HepG2 (cell line): ENCODE measurements around the gene MED13L. TPM values are rescaled to one million over a fixed set of nuclear protein-coding genes. Genes with fewer than 3 reads are reported as not detected.

ENCODE experiments used
- ATAC-seq: fragments of 200-7000 bp; cut with Tn5 transposase; 3 replicates; pipeline ENCODE4 v1.9.1; 2020; ENCODE audit warnings: mild to moderate bottlenecking, moderate library complexity
- BruUV-seq: library from RNA; stranded (reverse); fragments of 400-500 nt; replicated peaks from 2 replicates; lab custom pipeline; 2021; lab: Mats Ljungman, UMichigan
- CTCF ChIA-PET: fragments of 300-600 bp; formaldehyde crosslinking; extraction: SDS; loops from one replicate; lab custom pipeline; 2021; ENCODE audit warnings: low total read pairs, inconsistent platforms, low intra/inter-chr PET ratio; lab: Yijun Ruan, JAX
- POLR2A ChIA-PET: fragments of 350-600 bp; sonication (Branson Sonifier 250); formaldehyde crosslinking; loops from one replicate; lab custom pipeline; 2020; ENCODE audit warnings: antibody characterized with exemption, inconsistent platforms; lab: Yijun Ruan, JAX
- DNase-seq: peaks from one replicate; pipeline ENCODE4 v3.0.0-alpha.2; 2015; ENCODE audit warnings: low spot score
- FAIRE-seq: peaks from 3 replicates; lab custom pipeline; 2011; peaks lifted over from hg19 to GRCh38; lab: Jason Lieb, UNC
- H2AFZ ChIP-seq: one replicate; pipeline ENCODE4 v1.6.1; 2011; ENCODE audit warnings: low read length, inconsistent platforms
- H3K27ac ChIP-seq: fragments of 300-600 bp; 3 replicates; pipeline ENCODE4 v1.8.0; 2011; ENCODE audit warnings: mixed run types, mild to moderate bottlenecking, mixed read lengths, low read length, inconsistent platforms; ENCODE audit not compliant: insufficient read depth; ENCODE audit errors: extremely low read length
- H3K27me3 ChIP-seq, 2 experiments: fragments of 200-600 bp in 1 of 2; 2 replicates in 1 of 2; 3 replicates in 1 of 2; pipeline versions ENCODE4 v1.6.0 to v1.8.0; 2011; ENCODE audit warnings: low read length in 2 of 2, mild to moderate bottlenecking in 2 of 2, moderate library complexity in 2 of 2, inconsistent platforms in 1 of 2; ENCODE audit not compliant: insufficient read depth in 2 of 2, control insufficient read depth in 1 of 2
- H3K36me3 ChIP-seq, 2 experiments: fragments of 200-600 bp in 1 of 2; replicated peaks in 1 of 2; 2 replicates in 1 of 2; 3 replicates in 1 of 2; pipeline versions ENCODE4 v1.5.1 to v1.8.0; 2011; ENCODE audit warnings: low read length in 2 of 2, inconsistent platforms in 1 of 2; ENCODE audit not compliant: insufficient read depth in 2 of 2, control insufficient read depth in 1 of 2
- H3K4me1 ChIP-seq: 2 replicates; pipeline ENCODE4 v1.5.1; 2012; ENCODE audit warnings: low read length, inconsistent platforms; ENCODE audit not compliant: insufficient read depth
- H3K4me2 ChIP-seq: 2 replicates; pipeline ENCODE4 v1.6.0; 2011; ENCODE audit warnings: low read depth, low read length, inconsistent platforms
- H3K4me3 ChIP-seq, 3 experiments: fragments of 200-600 bp in 1 of 3; sonication (generic), shearing (Covaris generic) in 1 of 3; replicated peaks in 1 of 3; 2 replicates each; pipeline ENCODE4 v1.5.1; 2011 to 2016; ENCODE audit warnings: low read length in 3 of 3, inconsistent platforms in 2 of 3, low read depth in 2 of 3, mild to moderate bottlenecking in 2 of 3, control low read depth in 1 of 3, mixed read lengths in 1 of 3; ENCODE audit not compliant: insufficient read depth in 1 of 3
- H3K79me2 ChIP-seq: one replicate; pipeline ENCODE4 v1.6.1; 2011; ENCODE audit warnings: low read length, inconsistent platforms; ENCODE audit not compliant: insufficient read depth
- H3K9ac ChIP-seq: 2 replicates; pipeline ENCODE4 v1.6.0; 2011; ENCODE audit warnings: mild to moderate bottlenecking, low read depth, low read length, inconsistent platforms; ENCODE audit not compliant: insufficient read depth
- H3K9me3 ChIP-seq: 2 replicates; pipeline ENCODE4 v1.5.1; 2012; ENCODE audit warnings: mild to moderate bottlenecking, low read length
- H4K20me1 ChIP-seq: 2 replicates; pipeline ENCODE4 v1.6.0; 2011; ENCODE audit warnings: inconsistent platforms, mild to moderate bottlenecking, low read length, moderate library complexity; ENCODE audit not compliant: insufficient read depth
- HNRNPK ChIP-seq: fragments of 200-400 bp; formaldehyde crosslinking; IDR thresholded peaks from 2 replicates; pipeline ENCODE4 v1.6.1; 2018; ENCODE audit warnings: low read length, low read depth, moderate library complexity, mild to moderate bottlenecking; ENCODE audit not compliant: poor library complexity, severe bottlenecking
- PCBP1 ChIP-seq: fragments of 200-400 bp; formaldehyde crosslinking; IDR thresholded peaks from 2 replicates; pipeline ENCODE4 v1.6.1; 2017; ENCODE audit warnings: mild to moderate bottlenecking, low read depth, low read length, borderline replicate concordance
- SRSF1 ChIP-seq: fragments of 200-400 bp; formaldehyde crosslinking; optimal IDR thresholded peaks from 2 replicates; pipeline ENCODE3; 2017; ENCODE audit warnings: mild to moderate bottlenecking, low read depth, low read length, moderate library complexity
- ZNF329 ChIP-seq: sonication (generic); formaldehyde crosslinking; IDR thresholded peaks from 2 replicates; pipeline ENCODE4 v1.9.0; 2021; ENCODE audit warnings: low read depth, mild to moderate bottlenecking, missing genetic modification reagents
- ZNF549 ChIP-seq: sonication (generic); formaldehyde crosslinking; IDR thresholded peaks from 2 replicates; pipeline ENCODE4 v1.5.0; 2020; ENCODE audit warnings: missing genetic modification reagents
- WGBS: methylation state at CpG from one replicate; pipeline ENCODE4 v1.1.6; 2017; ENCODE audit warnings: low lambda C conversion rate; 5-methylcytosine and 5-hydroxymethylcytosine counted together
- in situ Hi-C: cut with HindIII; loops from 2 replicates; pipeline ENCODE4 v1.10.0; 2017; ENCODE audit warnings: low pct_unique_long_range_greater_than_20kb; ENCODE audit not compliant: extremely low pct_ligation_motif_present
- intact Hi-C: fragments of 100-400 bp; cut with micrococcal nuclease; formaldehyde crosslinking; loops from one replicate; pipeline ENCODE4 v1.10.0; 2022; ENCODE audit not compliant: unreplicated experiment
- polyA plus RNA-seq, 8 experiments: library from polyadenylated mRNA; depleted of rRNA in 3 of 8; stranded (reverse) in 7 of 8; unstranded in 1 of 8; fragments of >200 nt; fragmentation: Illumina TruSeq in 4 of 8; extraction: Trizol in 4 of 8; gene quantifications; 2 replicates each; pipeline versions ENCODE4 v1.2.1 to v1.2.3, GENCODE V29; 2011 to 2016; ENCODE audit warnings: low read depth in 4 of 8, missing spikeins in 1 of 8, mixed read lengths in 1 of 8; ENCODE audit not compliant: insufficient read depth in 1 of 8
- total RNA-seq, 5 experiments: library from RNA; depleted of rRNA; stranded (reverse); fragments of >200 nt; fragmentation: Illumina TruSeq; extraction: Trizol; gene quantifications; 2 replicates each; pipeline ENCODE4 v1.2.3, GENCODE V29; 2016; ENCODE audit warnings: low read depth in 1 of 5

MED13L gene
- total and polyA plus RNA-seq, 2 of the 13 experiments (the other 11 are each of a cell fraction or from before 2014, with no cell fraction given), result 24.8 to 38.9 TPM

GRCh38 chr12:116247377-116247776 lies 30.1 kb downstream of the MED13L start:
- 84% methylated on average over 3 of the region's 3 CpGs for WGBS
- Histone ChIP-seq H3K36me3 (no peaks in the 10 kb centered on the region), H4K20me1 (peaks cover 11% of the 10 kb centered on the region), H3K9me3 (no peaks in the 10 kb centered on the region), H2AFZ (no peak overlapping the region), H3K27ac (no peak overlapping the region), H3K79me2 (peaks cover 86% of the 10 kb centered on the region), H3K4me3 (no peak overlapping the region), H3K27me3 (no peaks in the 10 kb centered on the region), H3K4me1 (peaks cover 34% of the 10 kb centered on the region), H3K9ac (no peak overlapping the region), H3K4me2 (no peak overlapping the region)
- ATAC-seq (no peak), FAIRE-seq (no peak), DNase-seq (no peak)
- intact Hi-C loops (no loop called here), in situ Hi-C loops (no loop called here)
- BruUV-seq, result no TSS peak
- CTCF ChIA-PET, result no interaction called here
- no peak for TF ChIP-seq ZNF329 (CRISPR knock-in tag)
- no peak for TF ChIP-seq SRSF1
- POLR2A ChIA-PET, result no interaction called here

GRCh38 chr12:116246490-116247179 lies 30.9 kb downstream of the MED13L start:
- H3K36me3 ChIP-seq, result no peaks in the 10 kb centered on the region
- no peak overlapping the region for H2AFZ ChIP-seq
- no peak overlapping the region for H3K27ac ChIP-seq
- no TSS peak for BruUV-seq
- TF ChIP-seq PCBP1, result 0 out of 2 replicates have a peak, but pooled peaks have one; percentile 34
- TF ChIP-seq HNRNPK, result peak; percentile 86
- no peak for TF ChIP-seq ZNF549 (CRISPR knock-in tag)
- TF ChIP-seq, all 625 proteins: peak for 2
- H3K9me3 ChIP-seq, result no peaks in the 10 kb centered on the region
- peaks cover 34% of the 10 kb centered on the region for H3K4me1 ChIP-seq
- CTCF ChIA-PET, result no interaction called here
- WGBS, result 96% methylated on average over 5 of the region's 5 CpGs
- H3K9ac ChIP-seq, result no peak overlapping the region
- POLR2A ChIA-PET, result no interaction called here
- no peaks in the 10 kb centered on the region for H3K27me3 ChIP-seq
- no peak for FAIRE-seq
- H3K4me2 ChIP-seq, result no peak overlapping the region
- DNase-seq, result no peak
- no peak overlapping the region for H3K4me3 ChIP-seq
- no peak for ATAC-seq
- H3K79me2 ChIP-seq, result peaks cover 83% of the 10 kb centered on the region
- in situ Hi-C loops, result no loop called here
- peaks cover 11% of the 10 kb centered on the region for H4K20me1 ChIP-seq
- intact Hi-C loops, result no loop called here
